Neutrophil (primary cell): ENCODE measurements around the gene MESP2.

Experiments used
- H3K27ac ChIP-seq: fragments of 200-600 bp; sonication (generic); 2 replicates; pipeline ENCODE4 v1.5.1; 2016; ENCODE audit warnings: mild to moderate bottlenecking, moderate library complexity
- H3K27me3 ChIP-seq: fragments of 200-600 bp; sonication (generic); 2 replicates; pipeline ENCODE4 v1.6.0; 2016; ENCODE audit warnings: mild to moderate bottlenecking
- H3K36me3 ChIP-seq: fragments of 200-600 bp; sonication (generic); 2 replicates; pipeline ENCODE4 v1.5.1; 2017
- H3K4me1 ChIP-seq, 2 experiments: fragments of 200-600 bp in 1 of 2; sonication (generic) in 1 of 2; 1 replicate in 1 of 2; 2 replicates in 1 of 2; pipeline versions ENCODE4 v1.5.1 to v1.6.1; 2013 to 2016; ENCODE audit warnings: low read depth in 1 of 2, low read length in 1 of 2, mild to moderate bottlenecking in 1 of 2, moderate library complexity in 1 of 2; ENCODE audit not compliant: control insufficient read depth in 1 of 2, insufficient read depth in 1 of 2
- H3K4me3 ChIP-seq, 2 experiments: fragments of 200-600 bp in 1 of 2; sonication (generic) in 1 of 2; 1 replicate in 1 of 2; 2 replicates in 1 of 2; pipeline ENCODE4 v1.5.1; 2013 to 2016; ENCODE audit warnings: low read depth in 1 of 2, low read length in 1 of 2, mild to moderate bottlenecking in 1 of 2, moderate library complexity in 1 of 2
- H3K9me3 ChIP-seq: fragments of 200-600 bp; sonication (generic); 2 replicates; pipeline ENCODE4 v1.5.1; 2016
- TF ChIP-seq, protein P1 (sequence below): fragments of 200-600 bp; sonication (generic); IDR thresholded peaks from 2 replicates; pipeline ENCODE4 v1.5.1; 2016; ENCODE audit warnings: antibody characterized with exemption

The MESP2 gene

GRCh38 chr15:89799918-89800498 lies 23.9 kb downstream of the MESP2 start:
- no peak overlapping the region for H3K4me3 ChIP-seq
- TF ChIP-seq, protein P1, sequence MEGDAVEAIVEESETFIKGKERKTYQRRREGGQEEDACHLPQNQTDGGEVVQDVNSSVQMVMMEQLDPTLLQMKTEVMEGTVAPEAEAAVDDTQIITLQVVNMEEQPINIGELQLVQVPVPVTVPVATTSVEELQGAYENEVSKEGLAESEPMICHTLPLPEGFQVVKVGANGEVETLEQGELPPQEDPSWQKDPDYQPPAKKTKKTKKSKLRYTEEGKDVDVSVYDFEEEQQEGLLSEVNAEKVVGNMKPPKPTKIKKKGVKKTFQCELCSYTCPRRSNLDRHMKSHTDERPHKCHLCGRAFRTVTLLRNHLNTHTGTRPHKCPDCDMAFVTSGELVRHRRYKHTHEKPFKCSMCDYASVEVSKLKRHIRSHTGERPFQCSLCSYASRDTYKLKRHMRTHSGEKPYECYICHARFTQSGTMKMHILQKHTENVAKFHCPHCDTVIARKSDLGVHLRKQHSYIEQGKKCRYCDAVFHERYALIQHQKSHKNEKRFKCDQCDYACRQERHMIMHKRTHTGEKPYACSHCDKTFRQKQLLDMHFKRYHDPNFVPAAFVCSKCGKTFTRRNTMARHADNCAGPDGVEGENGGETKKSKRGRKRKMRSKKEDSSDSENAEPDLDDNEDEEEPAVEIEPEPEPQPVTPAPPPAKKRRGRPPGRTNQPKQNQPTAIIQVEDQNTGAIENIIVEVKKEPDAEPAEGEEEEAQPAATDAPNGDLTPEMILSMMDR: no peak
- H3K27me3 ChIP-seq: no peaks in the 10 kb centered on the region
- H3K36me3 ChIP-seq: peaks cover 100% of the 10 kb centered on the region
- no peaks in the 10 kb centered on the region for H3K9me3 ChIP-seq
- peak overlapping the region; percentile 36 for H3K27ac ChIP-seq
- H3K4me1 ChIP-seq: peaks cover 10 to 12% of the 10 kb centered on the region in 2 experiments

DNA sequence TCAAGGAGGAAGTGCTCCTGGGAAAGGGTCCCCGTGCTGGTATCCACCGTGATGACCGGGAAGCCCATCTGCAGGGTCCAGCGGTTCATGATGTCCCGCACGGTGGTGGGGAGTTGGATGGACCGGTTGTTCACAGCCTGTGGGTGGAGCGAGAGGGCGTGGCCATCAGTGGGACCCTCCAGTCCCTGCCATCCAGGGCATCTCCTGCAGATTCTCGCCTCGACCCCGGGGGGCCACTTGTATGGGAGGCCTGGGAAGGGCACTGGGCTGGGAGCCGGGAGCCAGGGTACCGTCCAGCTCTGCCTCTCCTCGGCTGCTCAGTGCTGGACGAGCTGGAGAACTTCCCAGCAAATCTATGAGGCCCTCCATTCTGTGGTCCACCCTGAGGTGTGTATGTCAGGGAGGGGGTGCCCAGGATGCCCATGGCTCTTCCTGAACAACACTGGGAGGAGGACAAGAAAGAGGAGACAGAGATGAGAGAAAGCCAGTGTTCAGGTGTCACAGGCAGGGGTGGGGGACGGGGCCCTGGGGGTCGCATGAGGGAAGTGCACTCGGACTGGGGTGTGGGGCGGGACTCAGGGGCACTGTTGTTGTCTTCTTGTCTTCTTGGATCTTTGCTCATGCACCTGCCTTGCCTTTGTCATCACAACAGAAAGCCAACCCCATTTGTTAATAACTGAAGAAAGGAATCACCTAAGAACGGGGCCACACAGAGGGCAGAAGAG lies 25.5 kb downstream of the MESP2 start:
- H3K4me1 ChIP-seq: peaks cover 10 to 12% of the 10 kb centered on the region in 2 experiments
- H3K4me3 ChIP-seq: no peak overlapping the region
- no peaks in the 10 kb centered on the region for H3K27me3 ChIP-seq
- H3K36me3 ChIP-seq: peaks cover 100% of the 10 kb centered on the region
- TF ChIP-seq, protein P1: no peak
- H3K27ac ChIP-seq: peak overlapping the region; percentile 49
- no peaks in the 10 kb centered on the region for H3K9me3 ChIP-seq

- Histone ChIP-seq H3K9me3 (no peaks in the 10 kb centered on the region), H3K4me1 (peaks cover 10 to 12% of the 10 kb centered on the region in 2 experiments), H3K27ac (peak overlapping the region; percentile 49), H3K27me3 (no peaks in the 10 kb centered on the region), H3K4me3 (no peak overlapping the region), H3K36me3 (peaks cover 100% of the 10 kb centered on the region)
- TF ChIP-seq, protein P1: no peak
Measured at GRCh38 chr15:89802231-89802928, 26.2 kb downstream of the MESP2 start.

- TF ChIP-seq, protein P1: no peak
- H3K9me3 ChIP-seq: no peaks in the 10 kb centered on the region
- H3K36me3 ChIP-seq: peaks cover 100% of the 10 kb centered on the region
- no peaks in the 10 kb centered on the region for H3K27me3 ChIP-seq
- H3K27ac ChIP-seq: peak overlapping the region; percentile 33
- H3K4me1 ChIP-seq: peaks cover 12 to 15% of the 10 kb centered on the region in 2 experiments
- no peak overlapping the region for H3K4me3 ChIP-seq
Measured at GRCh38 chr15:89802986-89803824, 27.1 kb downstream of the MESP2 start.
